CD4-positive, alpha-beta T cell (primary cell): ENCODE data around the gene TMEM139. TPM values are rescaled to one million over a fixed set of nuclear protein-coding genes. Genes with fewer than 3 reads are reported as not detected.

ENCODE experiments used
- ATAC-seq: fragments of 200-7000 bp; cut with Tn5 transposase; one replicate; pipeline ENCODE4 v1.10.0; 2022; ENCODE audit warnings: mild to moderate bottlenecking; ENCODE audit not compliant: poor library complexity
- CTCF ChIA-PET: fragments of 350-600 bp; sonication (Branson Sonifier 250); formaldehyde crosslinking; loops from one replicate; lab custom pipeline; 2021; ENCODE audit warnings: antibody characterized with exemption, inconsistent platforms; lab: Charles Lee
- POLR2A ChIA-PET: fragments of 350-600 bp; sonication (Branson Sonifier 250); formaldehyde crosslinking; loops from one replicate; lab custom pipeline; 2021; ENCODE audit warnings: antibody characterized with exemption, inconsistent platforms; lab: Charles Lee
- DNase-seq, 14 experiments: peaks; one replicate each; pipeline ENCODE4 v3.0.0-alpha.2; 2013 to 2020; ENCODE audit warnings: mixed read lengths in 2 of 14
- H3K27ac ChIP-seq, 2 donors: one replicate each; pipeline versions ENCODE4 v1.5.1 to v1.7.0; 2013; ENCODE audit warnings: low read length in 2 of 2, low read depth in 1 of 2, mild to moderate bottlenecking in 1 of 2
- H3K27me3 ChIP-seq, 2 experiments: 1 replicate in 1 of 2; 2 replicates in 1 of 2; pipeline versions ENCODE4 v1.6.1 to v1.7.0; 2013; ENCODE audit warnings: low read length in 2 of 2, control low read depth in 1 of 2, mild to moderate bottlenecking in 1 of 2, moderate library complexity in 1 of 2; ENCODE audit not compliant: insufficient read depth in 2 of 2, control insufficient read depth in 1 of 2
- H3K36me3 ChIP-seq: one replicate; pipeline ENCODE4 v1.6.1; 2013; ENCODE audit warnings: low read length, control low read depth; ENCODE audit not compliant: insufficient read depth
- H3K4me1 ChIP-seq: one replicate; pipeline ENCODE4 v1.6.1; 2013; ENCODE audit warnings: low read length, control low read depth; ENCODE audit not compliant: insufficient read depth
- H3K4me3 ChIP-seq: one replicate; pipeline ENCODE4 v1.5.1; 2013; ENCODE audit warnings: mild to moderate bottlenecking, low read length, moderate library complexity
- H3K9me3 ChIP-seq, 2 experiments: 1 replicate in 1 of 2; 2 replicates in 1 of 2; pipeline versions ENCODE4 v1.6.1 to v1.7.0; 2013; ENCODE audit warnings: low read length in 2 of 2, mild to moderate bottlenecking in 2 of 2, control low read depth in 1 of 2, moderate library complexity in 1 of 2; ENCODE audit not compliant: control insufficient read depth in 1 of 2, insufficient read depth in 1 of 2
- H3K27ac Mint-ChIP-seq: one replicate; pipeline ENCODE4 v1.8.0; 2020; ENCODE audit warnings: mixed read lengths
- H3K27me3 Mint-ChIP-seq: one replicate; pipeline ENCODE4 v1.8.0; 2021; ENCODE audit warnings: mixed read lengths
- H3K36me3 Mint-ChIP-seq: one replicate; pipeline ENCODE4 v1.8.0; 2021; ENCODE audit warnings: low read depth, mixed read lengths
- H3K4me1 Mint-ChIP-seq: one replicate; pipeline ENCODE4 v1.8.0; 2021; ENCODE audit warnings: low read depth, mixed read lengths
- H3K4me3 Mint-ChIP-seq: one replicate; pipeline ENCODE4 v1.8.0; 2020; ENCODE audit warnings: mild to moderate bottlenecking, mixed read lengths
- H3K9me3 Mint-ChIP-seq: one replicate; pipeline ENCODE4 v1.8.0; 2020; ENCODE audit warnings: mixed read lengths
- intact Hi-C, 2 experiments: fragments of 100-400 bp; cut with DNase I in 1 of 2; cut with micrococcal nuclease in 1 of 2; formaldehyde crosslinking; loops; one replicate each; pipeline versions ENCODE4 v1.15.1 to v1.9.0; 2023 to 2025; cut with DNase I, micrococcal nuclease
- total RNA-seq, 174 experiments: library from RNA in 2 of 174; stranded (reverse) in 2 of 174; gene quantifications; one replicate each; pipeline ENCODE4 v1.2.3 and lab custom pipeline; 2021 to 2026
- TF ChIP-seq, protein P1 (sequence below): fragments of 200-600 bp; IDR thresholded peaks from one replicate; pipeline ENCODE4 v1.8.0; 2022; ENCODE audit warnings: antibody characterized with exemption, mild to moderate bottlenecking

Gene TMEM139
- total RNA-seq, 2 experiments from 2014 or later: 0.20 to 0.27 TPM

DNA sequence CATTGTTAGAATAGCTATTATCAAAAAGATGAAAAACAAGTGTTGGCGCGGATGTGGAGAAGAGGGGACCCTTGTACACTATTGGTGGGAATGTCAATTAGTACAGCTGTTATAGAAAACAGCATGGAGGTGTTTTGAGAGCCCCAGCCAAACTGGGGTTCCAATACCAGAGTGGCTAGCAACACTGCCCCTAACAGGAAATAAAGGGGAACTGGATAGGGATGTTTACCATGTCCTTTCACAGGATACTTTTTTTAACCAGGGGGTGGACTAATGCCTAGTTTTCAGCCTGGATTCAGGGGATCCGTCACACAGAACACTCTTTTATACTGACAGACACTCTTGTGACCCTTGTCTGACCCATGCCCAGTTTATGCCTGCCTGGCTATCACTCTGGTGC is 28.4 kb upstream of the TMEM139 start:
- Mint-ChIP-seq H3K27ac (peak overlapping the region; percentile 42), H3K4me3 (no peak overlapping the region), H3K9me3 (peaks cover 16% of the 10 kb centered on the region), H3K27me3 (no peaks in the 10 kb centered on the region), H3K36me3 (peaks cover 28% of the 10 kb centered on the region), H3K4me1 (peaks cover 81% of the 10 kb centered on the region)
- Histone ChIP-seq H3K27ac (peak overlapping the region in 1 of 2 donors; percentile 33), H3K4me1 (peaks cover 46% of the 10 kb centered on the region), H3K9me3 (peaks cover 5 to 10% of the 10 kb centered on the region in 2 experiments), H3K27me3 (no peaks in the 10 kb centered on the region), H3K36me3 (no peaks in the 10 kb centered on the region), H3K4me3 (no peak overlapping the region)
- ATAC-seq (no peak), DNase-seq (no peak)
- POLR2A ChIA-PET: interaction anchor here (1.1 kb wide), 1 partner anchor 39 kb away, joined by 4 read pairs; no protein-coding TSS in a partner anchor
- CTCF ChIA-PET: interaction anchor here (0.6 to 1.8 kb wide), 5 partner anchors 11 to 128 kb away, joined by 3 to 10 read pairs (median 3); no protein-coding TSS in a partner anchor
- intact Hi-C loops: no loop called here
- TF ChIP-seq, protein P1, sequence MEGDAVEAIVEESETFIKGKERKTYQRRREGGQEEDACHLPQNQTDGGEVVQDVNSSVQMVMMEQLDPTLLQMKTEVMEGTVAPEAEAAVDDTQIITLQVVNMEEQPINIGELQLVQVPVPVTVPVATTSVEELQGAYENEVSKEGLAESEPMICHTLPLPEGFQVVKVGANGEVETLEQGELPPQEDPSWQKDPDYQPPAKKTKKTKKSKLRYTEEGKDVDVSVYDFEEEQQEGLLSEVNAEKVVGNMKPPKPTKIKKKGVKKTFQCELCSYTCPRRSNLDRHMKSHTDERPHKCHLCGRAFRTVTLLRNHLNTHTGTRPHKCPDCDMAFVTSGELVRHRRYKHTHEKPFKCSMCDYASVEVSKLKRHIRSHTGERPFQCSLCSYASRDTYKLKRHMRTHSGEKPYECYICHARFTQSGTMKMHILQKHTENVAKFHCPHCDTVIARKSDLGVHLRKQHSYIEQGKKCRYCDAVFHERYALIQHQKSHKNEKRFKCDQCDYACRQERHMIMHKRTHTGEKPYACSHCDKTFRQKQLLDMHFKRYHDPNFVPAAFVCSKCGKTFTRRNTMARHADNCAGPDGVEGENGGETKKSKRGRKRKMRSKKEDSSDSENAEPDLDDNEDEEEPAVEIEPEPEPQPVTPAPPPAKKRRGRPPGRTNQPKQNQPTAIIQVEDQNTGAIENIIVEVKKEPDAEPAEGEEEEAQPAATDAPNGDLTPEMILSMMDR: no peak

GRCh38 chr7:143256932-143257331 is 27.8 kb upstream of the TMEM139 start:
- TF ChIP-seq, protein P1: no peak
- Mint-ChIP-seq H3K9me3 (peaks cover 16% of the 10 kb centered on the region), H3K36me3 (peaks cover 23% of the 10 kb centered on the region), H3K27me3 (no peaks in the 10 kb centered on the region), H3K4me1 (peaks cover 80% of the 10 kb centered on the region), H3K27ac (peak overlapping the region; percentile 42), H3K4me3 (no peak overlapping the region)
- Histone ChIP-seq H3K9me3 (peaks cover 5 to 10% of the 10 kb centered on the region in 2 experiments), H3K27ac (peak overlapping the region in 1 of 2 donors; percentile 33), H3K27me3 (no peaks in the 10 kb centered on the region), H3K36me3 (no peaks in the 10 kb centered on the region), H3K4me1 (peaks cover 41% of the 10 kb centered on the region), H3K4me3 (no peak overlapping the region)
- no peak for ATAC-seq
- DNase-seq: no peak
- ChIA-PET CTCF (interaction anchor here (1.0 to 1.7 kb wide), 3 partner anchors 12 to 127 kb away, joined by 3 to 5 read pairs (median 3); no protein-coding TSS in a partner anchor), POLR2A (interaction anchor here (2.0 to 2.7 kb wide), 2 partner anchors 23 to 31 kb away, joined by 7 to 12 read pairs; partner anchors contain the start of gene CASP2)
- intact Hi-C loops: no loop called here

- Mint-ChIP-seq H3K27ac (peak overlapping the region; percentile 79), H3K9me3 (peaks cover 10% of the 10 kb centered on the region), H3K36me3 (peaks cover 17% of the 10 kb centered on the region), H3K27me3 (no peaks in the 10 kb centered on the region), H3K4me3 (peak overlapping the region; percentile 44), H3K4me1 (peaks cover 79% of the 10 kb centered on the region)
- ChIA-PET POLR2A (interaction anchor here (0.7 to 2.7 kb wide), 4 partner anchors 23 to 621 kb away, joined by 3 to 12 read pairs (median 5); partner anchors contain the start of gene CASP2), CTCF (interaction anchor here (1.0 to 2.9 kb wide), 3 partner anchors 17 to 127 kb away, joined by 3 to 16 read pairs (median 5); partner anchors contain the start of gene CASP2)
- H3K4me3 ChIP-seq: no peak overlapping the region
- H3K27me3 ChIP-seq: no peaks in the 10 kb centered on the region
- intact Hi-C loops: no loop called here
- H3K27ac ChIP-seq: no peak overlapping the region
- ATAC-seq (no peak), DNase-seq (no peak)
- H3K36me3 ChIP-seq: no peaks in the 10 kb centered on the region
- H3K9me3 ChIP-seq: peaks cover 5 to 10% of the 10 kb centered on the region in 2 experiments
- TF ChIP-seq, protein P1: no peak
- H3K4me1 ChIP-seq: peaks cover 43% of the 10 kb centered on the region
Observed at GRCh38 chr7:143257501-143257900, 27.3 kb upstream of the TMEM139 start.
